RKO (cell line): ENCODE results near the gene B3GNT2.
"Not testable (repeated sequence)": the region's sequence is repeated elsewhere in the genome, so short reads cannot be mapped to it uniquely, and the experiment has no call there.

ENCODE experiments used
- DNase-seq: peaks from one replicate; pipeline ENCODE4 v3.0.0-alpha.2; 2016; ENCODE audit warnings: low spot score

B3GNT2 gene

GRCh38 chr2:62185475-62186155, 10.3 kb upstream of the B3GNT2 start:
- no peak for DNase-seq

- no peak for DNase-seq
Measured at GRCh38 chr2:62186156-62186905, 9.6 kb upstream of the B3GNT2 start.

- DNase-seq, result no peak
Measured at GRCh38 chr2:62187246-62187645, 8.7 kb upstream of the B3GNT2 start.

GRCh38 chr2:62188416-62188815, 7.5 kb upstream of the B3GNT2 start:
- no peak for DNase-seq

- no peak for DNase-seq
Measured at GRCh38 chr2:62189196-62189595, 6.7 kb upstream of the B3GNT2 start.

GRCh38 chr2:62192811-62193210, 3.1 kb upstream of the B3GNT2 start:
- no peak for DNase-seq

- no peak for DNase-seq
Measured at GRCh38 chr2:62194558-62195420, 1.1 kb upstream of the B3GNT2 start.

GRCh38 chr2:62196278-62196901, 475 bp downstream of the B3GNT2 start:
- DNase-seq, result peak; percentile 38

- DNase-seq, result peak; percentile 51
Measured at GRCh38 chr2:62197011-62197924, 1.4 kb downstream of the B3GNT2 start.

- DNase-seq, result no peak
Measured at GRCh38 chr2:62197925-62198633, 2.2 kb downstream of the B3GNT2 start.

GRCh38 chr2:62198854-62199253, 2.9 kb downstream of the B3GNT2 start:
- not testable (repeated sequence) for DNase-seq

- DNase-seq, result no peak
Measured at GRCh38 chr2:62199392-62200125, 3.6 kb downstream of the B3GNT2 start.

GRCh38 chr2:62200291-62200841, 4.5 kb downstream of the B3GNT2 start:
- DNase-seq, result no peak

- no peak for DNase-seq
Measured at GRCh38 chr2:62200868-62201267, 5.0 kb downstream of the B3GNT2 start.

- no peak for DNase-seq
Measured at GRCh38 chr2:62201307-62201706, 5.4 kb downstream of the B3GNT2 start.

- no peak for DNase-seq
Measured at GRCh38 chr2:62202019-62202722, 6.3 kb downstream of the B3GNT2 start.

- DNase-seq, result no peak
Measured at GRCh38 chr2:62202729-62203128, 6.8 kb downstream of the B3GNT2 start.

GRCh38 chr2:62203459-62203858, 7.5 kb downstream of the B3GNT2 start:
- DNase-seq, result no peak

- no peak for DNase-seq
Measured at GRCh38 chr2:62204998-62205496, 9.1 kb downstream of the B3GNT2 start.
